Lung (tissue), 12 donors: ENCODE measurements around the gene DENND1A. TPM values are rescaled to one million over a fixed set of nuclear protein-coding genes. Genes with fewer than 3 reads are reported as not detected.

ENCODE experiments used
- ATAC-seq: fragments of 200-7000 bp; cut with Tn5 transposase; one replicate; pipeline ENCODE4 v1.9.1; 2020; ENCODE audit warnings: moderate number of reproducible peaks; ENCODE audit not compliant: insufficient read depth, low FRiP score
- DNase-seq, 3 donors: peaks; one replicate each; pipeline ENCODE4 v3.0.0-alpha.2; 2013 to 2017
- H3K27ac ChIP-seq, 2 donors: one replicate each; pipeline ENCODE4 v1.5.1; 2013; ENCODE audit warnings: mild to moderate bottlenecking in 2 of 2, moderate library complexity in 2 of 2, control low read depth in 1 of 2, inconsistent platforms in 1 of 2, low read depth in 1 of 2, low read length in 1 of 2
- H3K27me3 ChIP-seq, 3 donors: one replicate each; pipeline ENCODE4 v1.5.1; 2013; ENCODE audit warnings: low read length in 2 of 3; ENCODE audit not compliant: control insufficient read depth in 3 of 3, insufficient read depth in 3 of 3
- H3K36me3 ChIP-seq, 4 donors: one replicate each; pipeline ENCODE4 v1.5.1; 2013; ENCODE audit warnings: low read length in 4 of 4, mild to moderate bottlenecking in 1 of 4, moderate library complexity in 1 of 4; ENCODE audit not compliant: control insufficient read depth in 4 of 4, insufficient read depth in 4 of 4
- H3K4me1 ChIP-seq, 5 donors: one replicate each; pipeline ENCODE4 v1.5.1; 2013; ENCODE audit warnings: low read length in 5 of 5, mild to moderate bottlenecking in 2 of 5, moderate library complexity in 1 of 5; ENCODE audit not compliant: control insufficient read depth in 5 of 5, insufficient read depth in 5 of 5
- H3K4me3 ChIP-seq: one replicate; pipeline ENCODE4 v1.5.1; 2013; ENCODE audit warnings: mild to moderate bottlenecking, control low read depth, moderate library complexity
- H3K9ac ChIP-seq, 2 donors: one replicate each; pipeline ENCODE4 v1.5.1; 2013; ENCODE audit warnings: low read length in 2 of 2, control low read depth in 1 of 2; ENCODE audit not compliant: insufficient read depth in 1 of 2
- H3K9me3 ChIP-seq, 4 donors: one replicate each; pipeline ENCODE4 v1.5.1; 2013; ENCODE audit warnings: low read length in 3 of 4, mild to moderate bottlenecking in 1 of 4, moderate library complexity in 1 of 4; ENCODE audit not compliant: control insufficient read depth in 4 of 4, insufficient read depth in 3 of 4
- WGBS, 2 donors: extraction: QIAGEN DNeasy Blood & Tissue Kit; methylation state at CpG; one replicate each; pipeline ENCODE4 v1.1.7; 2013; 5-methylcytosine and 5-hydroxymethylcytosine counted together
- polyA plus RNA-seq, 2 donors: library from polyadenylated mRNA; stranded (reverse); fragments of 200-250 nt; gene quantifications; one replicate each; pipeline ENCODE4 v1.2.1, GENCODE V29; 2013
- total RNA-seq, 2 donors: library from RNA; depleted of rRNA in 1 of 2; stranded (reverse); fragments of >200 nt in 1 of 2; gene quantifications; one replicate each; pipeline ENCODE4 v1.2.1, GENCODE V29; 2014 to 2021
- TF ChIP-seq, protein P1 (sequence below): IDR thresholded peaks from 2 replicates; pipeline ENCODE4 v1.5.1; 2012; ENCODE audit warnings: mild to moderate bottlenecking; ENCODE audit errors: control extremely low read depth, extremely low read depth
- donor health status: control.
- donor health status: control.
- donor health status: Bipolar disorder and iron deficiency.
- donor health status: healthy.
- donor health status: DM: yes; HTN: yes; CAD: no.

The DENND1A gene
- total and polyA plus RNA-seq, 4 donors = 5.7 to 29.8 (median 14.5) TPM

- H3K4me3 ChIP-seq = no peak overlapping the region
Measured at GRCh38 chr9:123488722-123489321, 441.1 kb downstream of the DENND1A start.

DNA sequence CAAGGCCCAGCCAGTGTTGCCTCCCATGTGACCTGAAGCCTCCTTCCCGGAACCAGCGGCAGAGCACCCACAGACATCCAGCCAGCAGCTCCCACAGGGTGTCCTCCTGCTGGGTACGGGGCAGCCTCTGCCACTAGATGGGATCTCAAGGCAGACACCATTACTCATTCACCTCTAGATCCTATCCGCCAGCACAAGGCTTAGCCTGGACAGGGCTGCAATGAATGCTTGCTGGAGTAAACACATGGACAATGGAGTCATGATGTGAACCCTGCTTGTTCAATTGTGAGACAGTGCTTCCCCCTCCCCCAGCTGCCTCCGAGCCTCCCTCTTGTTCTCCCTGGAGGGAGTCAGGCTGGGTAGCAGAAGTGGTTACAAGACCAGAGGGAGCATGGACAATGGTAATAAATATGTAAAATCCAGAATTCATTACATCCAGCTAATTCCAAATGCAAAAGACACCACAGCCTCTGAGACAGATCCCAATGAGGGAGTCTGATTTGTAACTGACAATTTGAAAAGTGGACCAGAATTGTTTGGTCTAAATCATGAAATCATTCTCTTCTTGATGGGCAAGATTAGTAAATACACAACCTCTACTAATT is 441.9 kb downstream of the DENND1A start:
- TF ChIP-seq, protein P1, sequence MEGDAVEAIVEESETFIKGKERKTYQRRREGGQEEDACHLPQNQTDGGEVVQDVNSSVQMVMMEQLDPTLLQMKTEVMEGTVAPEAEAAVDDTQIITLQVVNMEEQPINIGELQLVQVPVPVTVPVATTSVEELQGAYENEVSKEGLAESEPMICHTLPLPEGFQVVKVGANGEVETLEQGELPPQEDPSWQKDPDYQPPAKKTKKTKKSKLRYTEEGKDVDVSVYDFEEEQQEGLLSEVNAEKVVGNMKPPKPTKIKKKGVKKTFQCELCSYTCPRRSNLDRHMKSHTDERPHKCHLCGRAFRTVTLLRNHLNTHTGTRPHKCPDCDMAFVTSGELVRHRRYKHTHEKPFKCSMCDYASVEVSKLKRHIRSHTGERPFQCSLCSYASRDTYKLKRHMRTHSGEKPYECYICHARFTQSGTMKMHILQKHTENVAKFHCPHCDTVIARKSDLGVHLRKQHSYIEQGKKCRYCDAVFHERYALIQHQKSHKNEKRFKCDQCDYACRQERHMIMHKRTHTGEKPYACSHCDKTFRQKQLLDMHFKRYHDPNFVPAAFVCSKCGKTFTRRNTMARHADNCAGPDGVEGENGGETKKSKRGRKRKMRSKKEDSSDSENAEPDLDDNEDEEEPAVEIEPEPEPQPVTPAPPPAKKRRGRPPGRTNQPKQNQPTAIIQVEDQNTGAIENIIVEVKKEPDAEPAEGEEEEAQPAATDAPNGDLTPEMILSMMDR = no peak
- ATAC-seq (no peak), DNase-seq (no peak)
- Histone ChIP-seq H3K27ac (no peak overlapping the region), H3K4me1 (peaks cover 0 to 8% (median 0%) of the 10 kb centered on the region in 5 donors), H3K36me3 (no peaks in the 10 kb centered on the region), H3K9ac (no peak overlapping the region), H3K9me3 (no peaks in the 10 kb centered on the region), H3K27me3 (no peaks in the 10 kb centered on the region), H3K4me3 (no peak overlapping the region)
- 96 to 99% methylated on average over 5 of the region's 5 CpGs for WGBS, 2 donors

More at GRCh38 chr9:123488722-123489321, 441.1 kb downstream of the DENND1A start:
- no peak for DNase-seq
- H3K9me3 ChIP-seq = no peaks in the 10 kb centered on the region
- TF ChIP-seq, protein P1 = no peak
- no peak for ATAC-seq
- peaks cover 0 to 8% (median 0%) of the 10 kb centered on the region in 5 donors for H3K4me1 ChIP-seq
- WGBS, 2 donors = 77 to 79% methylated on average over 16 of the region's 16 CpGs
- H3K36me3 ChIP-seq = no peaks in the 10 kb centered on the region
- no peak overlapping the region for H3K27ac ChIP-seq
- H3K9ac ChIP-seq = no peak overlapping the region
- H3K27me3 ChIP-seq = no peaks in the 10 kb centered on the region

DNA sequence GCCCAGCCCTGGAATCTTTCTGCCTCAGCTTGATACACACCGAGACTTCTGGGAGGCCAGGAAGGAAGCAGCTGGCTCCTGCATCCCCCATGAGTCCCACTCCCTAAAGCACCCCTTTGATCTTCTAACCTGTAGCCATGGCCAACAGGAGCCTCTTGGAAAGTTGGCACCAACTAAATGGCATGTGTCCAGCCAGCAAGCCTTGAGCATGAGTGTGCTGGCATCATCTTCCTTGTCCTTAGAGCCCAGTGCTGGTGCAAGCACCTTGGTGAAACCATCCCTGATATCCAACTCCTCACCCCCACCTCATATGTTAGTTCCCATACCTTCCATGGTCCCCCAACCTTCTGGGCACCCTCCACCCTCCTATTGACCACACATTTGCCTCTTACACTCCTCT is 443.5 kb downstream of the DENND1A start:
- Histone ChIP-seq H3K27me3 (no peaks in the 10 kb centered on the region), H3K36me3 (no peaks in the 10 kb centered on the region), H3K4me3 (no peak overlapping the region), H3K9ac (no peak overlapping the region), H3K4me1 (peaks cover 0 to 8% (median 0%) of the 10 kb centered on the region in 5 donors), H3K27ac (no peak overlapping the region), H3K9me3 (no peaks in the 10 kb centered on the region)
- 67 to 77% methylated on average over 1 of the region's 1 CpG for WGBS, 2 donors
- no peak for ATAC-seq
- TF ChIP-seq, protein P1 = no peak
- DNase-seq = no peak
